ENCODE results near the gene ANAPC10. TPM values are rescaled to one million over a fixed set of nuclear protein-coding genes. Genes with fewer than 3 reads are reported as not detected.

The ANAPC10 gene
- total and polyA plus RNA-seq, 2 experiments from 2014 or later = 22.4 to 31.7 TPM

DNA sequence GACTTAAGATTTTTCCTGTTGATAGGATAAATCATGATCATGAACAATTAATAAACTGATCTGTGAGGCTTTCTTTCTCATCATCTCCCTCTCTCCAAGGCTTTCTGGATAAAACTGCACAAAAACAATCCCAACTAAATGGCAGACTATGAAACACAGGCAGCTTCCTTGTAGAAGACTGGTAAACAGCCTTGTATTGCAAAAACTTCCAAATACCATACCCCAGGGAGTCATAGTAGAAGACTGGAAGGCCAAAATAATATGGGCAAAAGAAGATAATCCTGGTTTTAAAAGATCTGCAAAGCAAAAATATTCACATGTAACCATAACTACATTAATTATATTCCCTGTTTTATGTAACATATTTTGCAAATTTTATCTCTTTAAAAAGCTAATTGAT, 113.0 kb downstream of the ANAPC10 start:
- TF ChIP-seq EZH2 (IDR thresholded peaks at IDR 0.05; ENCODE audit: insufficient read depth, poor library complexity, severe bottlenecking) (no peak), EZH2phosphoT487 (IDR thresholded peaks at IDR 0.05; ENCODE audit: insufficient read depth, low read depth) (no peak)
- in situ Hi-C loops (cut with MboI) = no loop called here
- Histone ChIP-seq H3K27me3 (replicated peaks; ENCODE audit: insufficient read depth) (no peaks in the 10 kb centered on the region), H3K4me2 (ENCODE audit: unreplicated experiment) (no peak overlapping the region), H3K9me3 (ENCODE audit: low read depth) (no peaks in the 10 kb centered on the region), H4K20me1 (ENCODE audit: insufficient read depth) (no peaks in the 10 kb centered on the region), H2AFZ (no peak overlapping the region), H3K9ac (no peak overlapping the region), H3K4me3 (no peak overlapping the region), H3F3A (ENCODE audit: insufficient read depth) (peaks cover 7% of the 10 kb centered on the region), H3K9me2 (ENCODE audit: insufficient read depth) (no peaks in the 10 kb centered on the region), H3K4me1 (ENCODE audit: insufficient read depth) (peaks cover 12% of the 10 kb centered on the region), H3K79me2 (ENCODE audit: insufficient read depth) (no peaks in the 10 kb centered on the region), H3K27ac (no peak overlapping the region), H3K36me3 (ENCODE audit: low read depth) (no peaks in the 10 kb centered on the region)
- DNase-seq = peak; percentile 23

DNA sequence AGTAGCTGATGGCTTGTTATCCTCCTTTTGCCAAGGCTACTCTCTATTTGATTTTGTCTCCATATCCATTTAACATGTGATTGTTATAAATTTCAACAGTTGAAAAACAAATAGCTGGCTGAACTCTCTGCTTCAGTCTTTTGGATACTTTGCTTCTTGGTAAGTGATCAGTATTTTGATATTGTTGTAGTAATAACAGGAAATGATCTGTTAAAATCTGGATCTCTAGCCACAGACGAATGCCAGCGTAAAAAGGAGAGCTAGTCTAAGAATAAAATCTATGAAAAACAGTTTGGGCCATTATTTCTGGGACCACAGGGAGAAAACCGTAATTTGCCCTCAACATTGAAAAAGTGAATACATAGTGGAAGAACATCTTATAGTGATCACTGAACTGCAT, 113.8 kb downstream of the ANAPC10 start:
- in situ Hi-C loops (cut with MboI) = no loop called here
- no peaks in the 10 kb centered on the region for H4K20me1 ChIP-seq (ENCODE audit: insufficient read depth)
- H3K4me3 ChIP-seq = no peak overlapping the region
- no peak overlapping the region for H3K9ac ChIP-seq
- 0 out of 2 replicates have a peak overlapping the region, but pooled peaks have one; percentile 5 for H2AFZ ChIP-seq
- no peaks in the 10 kb centered on the region for H3K9me3 ChIP-seq (ENCODE audit: low read depth)
- peaks cover 12% of the 10 kb centered on the region for H3K4me1 ChIP-seq (ENCODE audit: insufficient read depth)
- no peaks in the 10 kb centered on the region for H3K36me3 ChIP-seq (ENCODE audit: low read depth)
- no peaks in the 10 kb centered on the region for H3K79me2 ChIP-seq (ENCODE audit: insufficient read depth)
- no peak overlapping the region for H3K4me2 ChIP-seq (ENCODE audit: unreplicated experiment)
- peaks cover 7% of the 10 kb centered on the region for H3F3A ChIP-seq (ENCODE audit: insufficient read depth)
- TF ChIP-seq EZH2 (IDR thresholded peaks at IDR 0.05; ENCODE audit: insufficient read depth, poor library complexity, severe bottlenecking) (no peak), EZH2phosphoT487 (IDR thresholded peaks at IDR 0.05; ENCODE audit: insufficient read depth, low read depth) (no peak)
- no peak for DNase-seq
- no peaks in the 10 kb centered on the region for H3K9me2 ChIP-seq (ENCODE audit: insufficient read depth)
- WGBS, 2 experiments (ENCODE audit: low coverage in 1 of 2, low lambda C conversion rate in 2 of 2, missing lambda C conversion rate in 2 of 2) = 48 to 54% methylated on average over 3 of the region's 3 CpGs
- H3K27ac ChIP-seq = no peak overlapping the region
- H3K27me3 ChIP-seq (replicated peaks; ENCODE audit: insufficient read depth) = no peaks in the 10 kb centered on the region

DNA sequence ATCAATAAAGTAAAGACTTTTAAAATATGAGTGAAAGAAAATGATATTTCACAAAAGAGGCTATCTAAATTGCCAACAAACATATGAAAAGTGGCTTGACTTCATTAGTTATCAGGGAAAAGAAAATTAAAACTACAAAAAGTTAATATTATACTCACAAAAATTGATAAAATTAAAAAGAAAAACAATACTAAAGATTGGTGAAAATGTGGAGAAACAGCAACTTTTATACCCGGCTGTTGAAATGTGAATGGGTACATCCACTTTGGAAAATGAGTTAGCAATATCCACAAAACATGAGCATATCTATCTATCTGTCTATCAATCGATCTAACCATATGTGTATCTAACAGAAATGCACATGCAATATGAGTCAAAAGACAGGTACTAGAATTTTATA, 122.3 kb downstream of the ANAPC10 start:
- 80 to 88% methylated on average over 2 of the region's 2 CpGs for WGBS, 2 experiments (ENCODE audit: low coverage in 1 of 2, low lambda C conversion rate in 2 of 2, missing lambda C conversion rate in 2 of 2)
- no peak overlapping the region for H3K4me3 ChIP-seq
- no peaks in the 10 kb centered on the region for H3K9me3 ChIP-seq (ENCODE audit: low read depth)
- H3K36me3 ChIP-seq (ENCODE audit: low read depth) = no peaks in the 10 kb centered on the region
- in situ Hi-C loops (cut with MboI) = no loop called here
- H3F3A ChIP-seq (ENCODE audit: insufficient read depth) = no peaks in the 10 kb centered on the region
- H3K4me1 ChIP-seq (ENCODE audit: insufficient read depth) = no peaks in the 10 kb centered on the region
- H3K27me3 ChIP-seq (replicated peaks; ENCODE audit: insufficient read depth) = no peaks in the 10 kb centered on the region
- H3K27ac ChIP-seq = no peak overlapping the region
- no peaks in the 10 kb centered on the region for H4K20me1 ChIP-seq (ENCODE audit: insufficient read depth)
- no peak for DNase-seq
- H2AFZ ChIP-seq = no peak overlapping the region
- H3K9me2 ChIP-seq (ENCODE audit: insufficient read depth) = no peaks in the 10 kb centered on the region
- no peak overlapping the region for H3K4me2 ChIP-seq (ENCODE audit: unreplicated experiment)
- no peak overlapping the region for H3K9ac ChIP-seq
- H3K79me2 ChIP-seq (ENCODE audit: insufficient read depth) = no peaks in the 10 kb centered on the region
- TF ChIP-seq EZH2 (IDR thresholded peaks at IDR 0.05; ENCODE audit: insufficient read depth, poor library complexity, severe bottlenecking) (no peak), EZH2phosphoT487 (IDR thresholded peaks at IDR 0.05; ENCODE audit: insufficient read depth, low read depth) (no peak)

DNA sequence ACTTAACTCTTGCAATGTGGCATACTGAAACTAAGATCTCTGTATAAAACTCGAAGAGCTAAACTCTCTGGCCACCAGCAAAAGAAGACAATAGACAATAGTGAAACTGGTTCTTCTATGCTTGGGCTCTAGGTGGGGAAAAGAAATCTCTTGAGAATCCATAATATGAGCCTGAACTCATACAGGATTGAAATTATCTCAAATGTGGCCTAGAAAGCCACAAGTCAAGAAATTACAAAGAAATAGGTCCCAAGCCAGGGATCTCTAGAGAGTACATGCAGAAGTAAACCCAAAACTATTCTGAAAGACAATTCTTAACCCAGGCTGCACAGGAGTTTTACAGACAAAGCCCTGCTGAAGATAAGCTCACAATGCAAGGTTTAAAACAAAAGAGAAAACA, 127.4 kb downstream of the ANAPC10 start:
- WGBS, 2 experiments (ENCODE audit: low coverage in 1 of 2, low lambda C conversion rate in 2 of 2, missing lambda C conversion rate in 2 of 2) = 72 to 73% methylated on average over 1 of the region's 1 CpG
- no peaks in the 10 kb centered on the region for H4K20me1 ChIP-seq (ENCODE audit: insufficient read depth)
- DNase-seq = no peak
- no peaks in the 10 kb centered on the region for H3K9me2 ChIP-seq (ENCODE audit: insufficient read depth)
- H3K4me1 ChIP-seq (ENCODE audit: insufficient read depth) = no peaks in the 10 kb centered on the region
- H3K4me2 ChIP-seq (ENCODE audit: unreplicated experiment) = no peak overlapping the region
- in situ Hi-C loops (cut with MboI) = no loop called here
- no peak overlapping the region for H3K27ac ChIP-seq
- no peak overlapping the region for H2AFZ ChIP-seq
- TF ChIP-seq EZH2 (IDR thresholded peaks at IDR 0.05; ENCODE audit: insufficient read depth, poor library complexity, severe bottlenecking) (no peak), EZH2phosphoT487 (IDR thresholded peaks at IDR 0.05; ENCODE audit: insufficient read depth, low read depth) (no peak)
- no peaks in the 10 kb centered on the region for H3K79me2 ChIP-seq (ENCODE audit: insufficient read depth)
- no peaks in the 10 kb centered on the region for H3K9me3 ChIP-seq (ENCODE audit: low read depth)
- H3F3A ChIP-seq (ENCODE audit: insufficient read depth) = no peaks in the 10 kb centered on the region
- no peak overlapping the region for H3K4me3 ChIP-seq
- no peaks in the 10 kb centered on the region for H3K36me3 ChIP-seq (ENCODE audit: low read depth)
- H3K9ac ChIP-seq = no peak overlapping the region
- H3K27me3 ChIP-seq (replicated peaks; ENCODE audit: insufficient read depth) = no peaks in the 10 kb centered on the region

DNA sequence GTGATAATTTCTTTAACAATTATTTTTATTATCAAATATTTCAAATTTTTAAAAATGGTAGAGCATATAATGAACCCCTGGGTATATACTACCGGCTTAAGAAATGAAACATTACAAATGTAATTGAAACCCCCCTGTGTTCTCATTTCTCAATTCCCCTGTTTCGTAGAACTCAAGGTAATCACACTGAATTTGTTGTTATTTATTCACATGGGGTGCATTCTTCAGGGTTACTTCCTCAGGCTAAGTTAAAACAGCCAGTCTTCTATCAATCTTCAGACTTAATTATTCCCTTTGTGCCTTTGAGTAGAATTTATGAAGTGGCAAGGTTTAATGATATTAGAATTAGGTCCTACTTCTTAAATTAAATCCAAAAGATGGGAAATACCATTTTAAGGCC, 128.2 kb downstream of the ANAPC10 start:
- TF ChIP-seq EZH2phosphoT487 (IDR thresholded peaks at IDR 0.05; ENCODE audit: insufficient read depth, low read depth) (no peak), EZH2 (IDR thresholded peaks at IDR 0.05; ENCODE audit: insufficient read depth, poor library complexity, severe bottlenecking) (no peak)
- Histone ChIP-seq H3K9ac (no peak overlapping the region), H4K20me1 (ENCODE audit: insufficient read depth) (no peaks in the 10 kb centered on the region), H3K4me1 (ENCODE audit: insufficient read depth) (no peaks in the 10 kb centered on the region), H3K9me3 (ENCODE audit: low read depth) (no peaks in the 10 kb centered on the region), H2AFZ (no peak overlapping the region), H3K4me3 (no peak overlapping the region), H3K4me2 (ENCODE audit: unreplicated experiment) (no peak overlapping the region), H3F3A (ENCODE audit: insufficient read depth) (no peaks in the 10 kb centered on the region), H3K9me2 (ENCODE audit: insufficient read depth) (no peaks in the 10 kb centered on the region), H3K27ac (no peak overlapping the region), H3K79me2 (ENCODE audit: insufficient read depth) (no peaks in the 10 kb centered on the region), H3K27me3 (replicated peaks; ENCODE audit: insufficient read depth) (no peaks in the 10 kb centered on the region), H3K36me3 (ENCODE audit: low read depth) (no peaks in the 10 kb centered on the region)
- 57 to 66% methylated on average over 2 of the region's 2 CpGs for WGBS, 2 experiments (ENCODE audit: low coverage in 1 of 2, low lambda C conversion rate in 2 of 2, missing lambda C conversion rate in 2 of 2)
- in situ Hi-C loops (cut with MboI) = no loop called here
- DNase-seq = no peak

All from GM23248 (cell line).